Heart right ventricle (tissue), 16 donors: ENCODE data around the gene GTF2H1. TPM values are rescaled to one million over a fixed set of nuclear protein-coding genes. Genes with fewer than 3 reads are reported as not detected.

Experiments
- ATAC-seq, 8 donors: fragments of 200-7000 bp; cut with Tn5 transposase; one replicate each; pipeline ENCODE4 v1.9.1; 2020; ENCODE audit warnings: mild to moderate bottlenecking in 8 of 8, moderate library complexity in 8 of 8, moderate number of reproducible peaks in 1 of 8
- DNase-seq, 2 donors: peaks; one replicate each; pipeline ENCODE4 v3.0.0-alpha.2; 2020
- H3K27ac ChIP-seq, 10 donors: fragments of 200-600 bp; sonication (generic) in 2 of 10; one replicate each; pipeline versions ENCODE4 v1.5.0 to v1.8.0; 2020 to 2022; ENCODE audit warnings: mild to moderate bottlenecking in 3 of 10
- H3K27me3 ChIP-seq, 7 donors: fragments of 200-600 bp; one replicate each; pipeline ENCODE4 v1.8.0; 2021 to 2022; ENCODE audit warnings: mild to moderate bottlenecking in 2 of 7
- H3K36me3 ChIP-seq, 9 donors: fragments of 200-600 bp; sonication (generic) in 1 of 9; one replicate each; pipeline versions ENCODE4 v1.5.0 to v1.8.0; 2020 to 2022; ENCODE audit warnings: mild to moderate bottlenecking in 2 of 9
- H3K4me1 ChIP-seq, 9 donors: fragments of 200-600 bp; sonication (generic) in 1 of 9; one replicate each; pipeline versions ENCODE4 v1.5.0 to v1.8.0; 2020 to 2022; ENCODE audit warnings: mild to moderate bottlenecking in 4 of 9
- H3K4me3 ChIP-seq, 10 donors: fragments of 200-600 bp; sonication (generic) in 2 of 10; one replicate each; pipeline versions ENCODE4 v1.5.0 to v1.8.0; 2020 to 2022; ENCODE audit warnings: mild to moderate bottlenecking in 7 of 10, moderate library complexity in 2 of 10
- H3K9me3 ChIP-seq, 11 donors: fragments of 200-600 bp in 10 of 11; sonication (generic) in 2 of 11; one replicate each; pipeline versions ENCODE4 v1.5.0 to v1.8.0; 2013 to 2022; ENCODE audit warnings: mild to moderate bottlenecking in 2 of 11, control low read depth in 1 of 11, moderate library complexity in 1 of 11
- WGBS, 2 donors: extraction: QIAGEN DNeasy Blood & Tissue Kit; methylation state at CpG; one replicate each; pipeline ENCODE4 v1.1.7; 2013; ENCODE audit warnings: inconsistent platforms in 1 of 2; 5-methylcytosine and 5-hydroxymethylcytosine counted together
- intact Hi-C, 10 donors: fragments of 100-400 bp; cut with DNase I; formaldehyde crosslinking; loops; one replicate each; pipeline versions ENCODE4 v1.11.1 to v1.14.2; 2022
- polyA plus RNA-seq, 2 donors: library from polyadenylated mRNA; stranded (reverse); fragments of 200-250 nt; gene quantifications; one replicate each; pipeline ENCODE4 v1.2.3, GENCODE V29; 2013
- total RNA-seq, 10 donors: library from RNA; stranded (reverse); fragmentation: NEBNext Ultra II Directional in 3 of 10; extraction: Animal tissue kit (Norgen Biotek cat#: 25700) in 3 of 10; gene quantifications; one replicate each; pipeline versions ENCODE4 v1.2.1 to v1.2.4, GENCODE V29; 2021 to 2023
- TF ChIP-seq, protein P1 (sequence below), 9 donors: fragments of 200-600 bp; sonication (generic) in 2 of 9; IDR thresholded peaks; one replicate each; pipeline versions ENCODE4 v1.5.0 to v1.8.0; 2021 to 2022; ENCODE audit warnings: antibody characterized with exemption in 9 of 9, mild to moderate bottlenecking in 5 of 9, moderate library complexity in 1 of 9
- donor health status: Arrhythmogenic right ventricular cardiomyopathy.
- donor health status: ischemic (EF 13 %, LVEDD 7.1; RV severe dilation, severe dysfunction).
- donor health status: healthy with polysubstance abuse.
- donor health status: DM: no; HTN: yes; CAD: no.
- donor health status: DM: no; HTN: no; CAD: no.
- donor health status: ischemic (EF 25% LVEDD 6.9; RV normal size, moderate dysfunction).
- donor health status: ischemic (EF 25% LVEDD 5.7; RV mildly dilated, moderate dysfunction).
- donor health status: healthy.
- donor health status: DM: yes; HTN: yes; CAD: no.
- donor health status: Ischemic cardiomyopathy.
- donor health status: ischemic (EF 35%, LVEDD 5.7; RV mildly dilated, moderate dysfunction).
- donor health status: nonischemic (EF 11% LVEDD 7.7; RV severe dilation, severe dysfunction).
- donor health status: DM: yes; HTN: yes; CAD: no.
- donor health status: PGD.
- donor health status: ischemic (EF 29% LVEDD 5.4; RV normal size, mild dysfunction).
- donor health status: nonischemic (EF 23%, LVEDD 6.1; RV moderate dilation, normal function).

Gene GTF2H1
- total and polyA plus RNA-seq, 12 donors = 14.9 to 27.9 (median 24.3) TPM

GRCh38 chr11:18369398-18369797, 47.0 kb downstream of the GTF2H1 start:
- intact Hi-C loops = no loop called here
- no peak overlapping the region for H3K4me3 ChIP-seq
- H3K27me3 ChIP-seq = no peaks in the 10 kb centered on the region
- no peak for DNase-seq
- no peaks in the 10 kb centered on the region for H3K9me3 ChIP-seq
- peaks cover 0 to 8% (median 0%) of the 10 kb centered on the region in 9 donors for H3K4me1 ChIP-seq
- peaks cover 0 to 44% (median 12%) of the 10 kb centered on the region in 9 donors for H3K36me3 ChIP-seq
- TF ChIP-seq, protein P1, sequence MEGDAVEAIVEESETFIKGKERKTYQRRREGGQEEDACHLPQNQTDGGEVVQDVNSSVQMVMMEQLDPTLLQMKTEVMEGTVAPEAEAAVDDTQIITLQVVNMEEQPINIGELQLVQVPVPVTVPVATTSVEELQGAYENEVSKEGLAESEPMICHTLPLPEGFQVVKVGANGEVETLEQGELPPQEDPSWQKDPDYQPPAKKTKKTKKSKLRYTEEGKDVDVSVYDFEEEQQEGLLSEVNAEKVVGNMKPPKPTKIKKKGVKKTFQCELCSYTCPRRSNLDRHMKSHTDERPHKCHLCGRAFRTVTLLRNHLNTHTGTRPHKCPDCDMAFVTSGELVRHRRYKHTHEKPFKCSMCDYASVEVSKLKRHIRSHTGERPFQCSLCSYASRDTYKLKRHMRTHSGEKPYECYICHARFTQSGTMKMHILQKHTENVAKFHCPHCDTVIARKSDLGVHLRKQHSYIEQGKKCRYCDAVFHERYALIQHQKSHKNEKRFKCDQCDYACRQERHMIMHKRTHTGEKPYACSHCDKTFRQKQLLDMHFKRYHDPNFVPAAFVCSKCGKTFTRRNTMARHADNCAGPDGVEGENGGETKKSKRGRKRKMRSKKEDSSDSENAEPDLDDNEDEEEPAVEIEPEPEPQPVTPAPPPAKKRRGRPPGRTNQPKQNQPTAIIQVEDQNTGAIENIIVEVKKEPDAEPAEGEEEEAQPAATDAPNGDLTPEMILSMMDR (IDR thresholded peaks at IDR 0.05) = no peak
- WGBS, 2 donors = 73 to 79% methylated on average over 2 of the region's 2 CpGs
- ATAC-seq = no peak
- no peak overlapping the region for H3K27ac ChIP-seq

- Histone ChIP-seq H3K4me1 (peaks cover 0 to 2% (median 0%) of the 10 kb centered on the region in 9 donors), H3K36me3 (peaks cover 0 to 26% (median 6%) of the 10 kb centered on the region in 9 donors), H3K27me3 (no peaks in the 10 kb centered on the region), H3K9me3 (no peaks in the 10 kb centered on the region), H3K27ac (no peak overlapping the region), H3K4me3 (no peak overlapping the region)
- TF ChIP-seq, protein P1 (IDR thresholded peaks at IDR 0.05) = no peak
- DNase-seq (no peak), ATAC-seq (no peak)
- intact Hi-C loops = no loop called here
- 79 to 84% methylated on average over 2 of the region's 2 CpGs for WGBS, 2 donors
These were observed 48.9 kb downstream of the GTF2H1 start for GRCh38 chr11:18371279-18371678.

DNA sequence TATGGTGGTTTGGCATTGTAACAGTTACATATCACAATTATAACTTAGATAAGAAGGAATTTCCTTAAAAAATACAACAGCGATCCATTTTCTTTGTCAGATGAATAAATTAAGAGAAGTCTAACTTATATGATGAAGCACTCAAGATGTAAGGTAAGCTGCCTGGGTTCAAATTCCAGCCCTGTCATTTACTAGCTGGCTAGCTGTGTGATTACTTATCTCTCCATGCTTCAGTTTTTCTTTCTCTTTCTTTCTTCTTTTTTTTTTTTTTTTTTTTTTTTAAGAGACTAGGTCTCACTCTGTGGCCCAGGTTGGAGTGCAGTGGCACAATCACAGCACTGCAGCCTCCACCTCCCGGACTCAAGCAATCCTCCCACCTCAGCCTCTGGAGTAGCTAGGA, 49.8 kb downstream of the GTF2H1 start:
- H3K36me3 ChIP-seq = peaks cover 0 to 16% (median 1%) of the 10 kb centered on the region in 9 donors
- no peak for ATAC-seq
- no peaks in the 10 kb centered on the region for H3K9me3 ChIP-seq
- no peak overlapping the region for H3K27ac ChIP-seq
- TF ChIP-seq, protein P1 (IDR thresholded peaks at IDR 0.05) = no peak
- WGBS, 2 donors = 92 to 100% methylated on average over 2 of the region's 2 CpGs
- intact Hi-C loops = no loop called here
- H3K4me1 ChIP-seq = no peaks in the 10 kb centered on the region
- no peaks in the 10 kb centered on the region for H3K27me3 ChIP-seq
- no peak for DNase-seq
- no peak overlapping the region for H3K4me3 ChIP-seq

DNA sequence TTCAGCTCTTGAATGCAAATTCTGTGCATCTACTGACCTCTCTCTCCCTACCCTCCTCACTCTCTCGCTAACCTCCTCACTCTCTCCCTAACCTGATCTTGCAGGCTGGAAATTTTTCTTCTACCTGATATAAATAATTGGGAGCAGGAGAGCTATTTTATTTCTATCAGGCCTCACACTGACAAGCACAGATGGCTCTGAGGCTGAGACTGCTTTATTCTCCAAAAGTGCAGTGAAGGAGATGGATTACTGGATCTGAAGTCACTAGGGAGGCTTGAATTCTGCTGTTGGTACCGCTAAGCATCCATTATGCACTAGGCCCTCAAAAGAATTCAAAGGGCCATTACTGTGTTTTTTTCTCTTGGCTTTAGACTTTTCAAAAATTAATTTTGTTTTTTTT, 52.6 kb downstream of the GTF2H1 start:
- Histone ChIP-seq H3K36me3 (no peaks in the 10 kb centered on the region), H3K27ac (no peak overlapping the region), H3K4me1 (no peaks in the 10 kb centered on the region), H3K9me3 (no peaks in the 10 kb centered on the region), H3K27me3 (no peaks in the 10 kb centered on the region), H3K4me3 (no peak overlapping the region)
- ATAC-seq (no peak), DNase-seq (no peak)
- WGBS, 2 donors = 92% methylated on average over 2 of the region's 2 CpGs
- TF ChIP-seq, protein P1 (IDR thresholded peaks at IDR 0.05) = no peak
- intact Hi-C loops = no loop called here
